Pancreas (tissue), 10 donors: ENCODE results near the gene NEK4. TPM values are rescaled to one million over a fixed set of nuclear protein-coding genes. Genes with fewer than 3 reads are reported as not detected.

Source experiments
- ATAC-seq, 4 donors: fragments of 200-7000 bp; cut with Tn5 transposase; one replicate each; pipeline versions ENCODE4 v1.8.0 to v1.9.1; 2020; ENCODE audit warnings: mild to moderate bottlenecking in 4 of 4, moderate library complexity in 4 of 4
- DNase-seq, 6 donors: peaks; one replicate each; pipeline ENCODE4 v3.0.0-alpha.2; 2020
- FAIRE-seq: peaks from 2 replicates; lab custom pipeline; 2012; peaks lifted over from hg19 to GRCh38; lab: Jason Lieb, UNC
- H3K27ac ChIP-seq, 4 donors: fragments of 200-600 bp; sonication (generic); 1 replicate in 3 of 4; 2 replicates in 1 of 4; pipeline versions ENCODE4 v1.5.0 to v1.8.0; 2020
- H3K27me3 ChIP-seq, 4 donors: fragments of 200-600 bp; one replicate each; pipeline ENCODE4 v1.8.0; 2021
- H3K36me3 ChIP-seq, 3 donors: fragments of 200-600 bp; sonication (generic) in 1 of 3; one replicate each; pipeline versions ENCODE4 v1.5.0 to v1.8.0; 2020 to 2021
- H3K4me1 ChIP-seq, 3 donors: fragments of 200-600 bp; one replicate each; pipeline ENCODE4 v1.8.0; 2021
- H3K4me3 ChIP-seq, 4 donors: fragments of 200-600 bp; sonication (generic) in 2 of 4; one replicate each; pipeline versions ENCODE4 v1.5.0 to v1.8.0; 2020 to 2021
- H3K9me3 ChIP-seq, 4 donors: fragments of 200-600 bp; one replicate each; pipeline ENCODE4 v1.8.0; 2021
- WGBS, 2 donors: extraction: QIAGEN DNeasy Blood & Tissue Kit; methylation state at CpG; one replicate each; pipeline ENCODE4 v1.1.7; 2013; 5-methylcytosine and 5-hydroxymethylcytosine counted together
- intact Hi-C, 3 donors: fragments of 100-400 bp; cut with DNase I; formaldehyde crosslinking; loops; one replicate each; pipeline versions ENCODE4 v1.11.1 to v1.14.2; 2022
- polyA plus RNA-seq, 2 donors: library from polyadenylated mRNA; stranded (reverse); fragments of 200-250 nt; gene quantifications; one replicate each; pipeline ENCODE4 v1.2.3, GENCODE V29; 2013
- total RNA-seq, 6 donors: library from RNA; stranded (reverse); fragmentation: NEBNext Ultra II Directional in 4 of 6; extraction: Animal tissue kit (Norgen Biotek cat#: 25700) in 4 of 6; gene quantifications; one replicate each; pipeline versions ENCODE4 v1.2.1 to v1.2.4, GENCODE V29; 2021 to 2023
- TF ChIP-seq, protein P1 (sequence below), 4 donors: fragments of 200-600 bp; sonication (generic) in 3 of 4; IDR thresholded peaks; one replicate each; pipeline versions ENCODE4 v1.5.0 to v1.8.0; 2021; ENCODE audit warnings: antibody characterized with exemption in 4 of 4
- donor health status: healthy with polysubstance abuse.
- donor health status: DM: no; HTN: no; CAD: no; lungs with moderate emphysema.
- donor health status: DM: no; HTN: no; CAD: no.
- donor health status: control.
- donor health status: control.
- donor health status: Bipolar disorder and iron deficiency.
- donor health status: DM: yes; HTN: yes; CAD: no.
- donor health status: DM: no; HTN: no; CAD: no.
- donor health status: DM: no; HTN: no; CAD: no.
- donor health status: DM: yes; HTN: yes; CAD: no.

NEK4 gene
- total and polyA plus RNA-seq, 8 donors: 4.0 to 22.0 (median 14.8) TPM

DNA sequence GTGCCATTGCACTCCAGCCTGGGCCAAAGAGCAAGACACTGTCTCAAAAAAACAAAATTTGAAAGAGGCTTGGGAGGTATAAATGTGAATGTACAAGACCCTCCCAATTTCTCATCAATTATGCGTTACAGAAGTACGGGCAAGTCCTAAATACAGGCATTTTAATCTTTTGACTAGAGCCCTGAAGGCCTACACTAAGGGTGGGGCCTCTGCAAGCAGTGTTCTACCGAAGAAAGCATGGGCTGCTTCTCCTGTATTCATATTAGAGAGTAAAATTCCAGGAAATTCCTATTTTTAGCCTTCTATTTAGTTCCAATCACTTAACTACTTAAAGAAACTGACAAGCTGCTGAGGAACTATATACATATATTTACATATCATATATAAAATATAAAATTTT lies 110.7 kb downstream of the NEK4 start:
- TF ChIP-seq, protein P1, sequence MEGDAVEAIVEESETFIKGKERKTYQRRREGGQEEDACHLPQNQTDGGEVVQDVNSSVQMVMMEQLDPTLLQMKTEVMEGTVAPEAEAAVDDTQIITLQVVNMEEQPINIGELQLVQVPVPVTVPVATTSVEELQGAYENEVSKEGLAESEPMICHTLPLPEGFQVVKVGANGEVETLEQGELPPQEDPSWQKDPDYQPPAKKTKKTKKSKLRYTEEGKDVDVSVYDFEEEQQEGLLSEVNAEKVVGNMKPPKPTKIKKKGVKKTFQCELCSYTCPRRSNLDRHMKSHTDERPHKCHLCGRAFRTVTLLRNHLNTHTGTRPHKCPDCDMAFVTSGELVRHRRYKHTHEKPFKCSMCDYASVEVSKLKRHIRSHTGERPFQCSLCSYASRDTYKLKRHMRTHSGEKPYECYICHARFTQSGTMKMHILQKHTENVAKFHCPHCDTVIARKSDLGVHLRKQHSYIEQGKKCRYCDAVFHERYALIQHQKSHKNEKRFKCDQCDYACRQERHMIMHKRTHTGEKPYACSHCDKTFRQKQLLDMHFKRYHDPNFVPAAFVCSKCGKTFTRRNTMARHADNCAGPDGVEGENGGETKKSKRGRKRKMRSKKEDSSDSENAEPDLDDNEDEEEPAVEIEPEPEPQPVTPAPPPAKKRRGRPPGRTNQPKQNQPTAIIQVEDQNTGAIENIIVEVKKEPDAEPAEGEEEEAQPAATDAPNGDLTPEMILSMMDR (IDR thresholded peaks at IDR 0.05): no peak
- no peak overlapping the region for H3K27ac ChIP-seq
- H3K4me3 ChIP-seq: no peak overlapping the region
- no peaks in the 10 kb centered on the region for H3K4me1 ChIP-seq
- FAIRE-seq (no peak), DNase-seq (no peak), ATAC-seq (no peak)
- H3K9me3 ChIP-seq: no peaks in the 10 kb centered on the region
- H3K27me3 ChIP-seq: no peaks in the 10 kb centered on the region
- intact Hi-C loops: no loop called here
- 59 to 65% methylated on average over 3 of the region's 3 CpGs for WGBS, 2 donors
- H3K36me3 ChIP-seq: peaks cover 0 to 68% (median 23%) of the 10 kb centered on the region in 3 donors

Other genes with a start within 250 kb of the NEK4 start
- gene NT5DC2, start 237.1 kb downstream of the NEK4 start, total RNA-seq: 10 to 100 TPM in 1 of 6 donors, 1 to 10 TPM in 5; 3.5 to 14.5 (median 7.7) TPM
- gene NT5DC2, start 237.1 kb downstream of the NEK4 start, polyA plus RNA-seq: 10 to 100 TPM; 17.3 to 37.6 TPM
- 10 to 100 TPM in 1 of 6 donors, 1 to 10 TPM in 5; 5.0 to 11.2 (median 7.1) TPM for gene UQCC5, start 234.3 kb downstream of the NEK4 start, total RNA-seq
- gene UQCC5, start 234.3 kb downstream of the NEK4 start, polyA plus RNA-seq: 10 to 100 TPM; 25.7 to 41.8 TPM
- 10 to 100 TPM; 18.3 to 34.9 (median 27.1) TPM for gene PBRM1, start 85.0 kb downstream of the NEK4 start, total RNA-seq
- gene PBRM1, start 85.0 kb downstream of the NEK4 start, polyA plus RNA-seq: 1 to 10 TPM; 7.4 to 9.6 TPM
- 10 to 100 TPM; 22.4 to 57.7 (median 45.5) TPM for gene GNL3, start 84.9 kb downstream of the NEK4 start, total RNA-seq
- gene GNL3, start 84.9 kb downstream of the NEK4 start, polyA plus RNA-seq: 10 to 100 TPM; 56.8 to 65.6 TPM
- gene GLT8D1, start 65.1 kb downstream of the NEK4 start, total RNA-seq: 10 to 100 TPM; 19.0 to 35.0 (median 21.0) TPM
- 10 to 100 TPM; 24.3 to 40.7 TPM for gene GLT8D1, start 65.1 kb downstream of the NEK4 start, polyA plus RNA-seq
- gene SPCS1, start 64.8 kb downstream of the NEK4 start, total RNA-seq: 10 to 100 TPM; 54.9 to 87.1 (median 58.7) TPM
- 100 to 1,000 TPM in 1 of 2 donors, 10 to 100 TPM in 1; 52.4 to 121 TPM for gene SPCS1, start 64.8 kb downstream of the NEK4 start, polyA plus RNA-seq
- gene ITIH1, start 6.7 kb upstream of the NEK4 start, total RNA-seq: 1 to 10 TPM in 1 of 6 donors, under 1 TPM in 4, not detected in 1; 0.32 to 1.9 (median 0.43) TPM
- 1 to 10 TPM; 1.1 to 1.2 TPM for gene ITIH1, start 6.7 kb upstream of the NEK4 start, polyA plus RNA-seq
- gene ITIH3, start 23.9 kb upstream of the NEK4 start, total RNA-seq: 1 to 10 TPM in 1 of 6 donors, under 1 TPM in 3, not detected in 2; 0.29 to 1.9 (median 0.72) TPM
- gene ITIH3, start 23.9 kb upstream of the NEK4 start, polyA plus RNA-seq: 1 to 10 TPM; 1.7 to 2.1 TPM
- gene ITIH4, start 59.7 kb upstream of the NEK4 start, total RNA-seq: 100 to 1,000 TPM in 2 of 6 donors, 10 to 100 TPM in 4; 16.2 to 276 (median 77.1) TPM
- 100 to 1,000 TPM in 1 of 2 donors, 10 to 100 TPM in 1; 64.3 to 249 TPM for gene ITIH4, start 59.7 kb upstream of the NEK4 start, polyA plus RNA-seq
- gene MUSTN1, start 64.1 kb upstream of the NEK4 start, total RNA-seq: under 1 TPM in 3 of 6 donors, not detected in 3; 0.42 to 0.55 (median 0.47) TPM
- gene MUSTN1, start 64.1 kb upstream of the NEK4 start, polyA plus RNA-seq: 10 to 100 TPM; 35.2 to 63.7 TPM
- 10 to 100 TPM in 4 of 6 donors, 1 to 10 TPM in 2; 7.7 to 16.0 (median 13.6) TPM for gene STIMATE, start 126.6 kb upstream of the NEK4 start, total RNA-seq
- 10 to 100 TPM in 1 of 2 donors, 1 to 10 TPM in 1; 5.0 to 19.9 TPM for gene STIMATE, start 126.6 kb upstream of the NEK4 start, polyA plus RNA-seq